C4-2B (cell line): ENCODE data around the gene TRIM54.

ENCODE experiments used
- ZFX ChIP-seq: fragments of 450-650 bp; IDR thresholded peaks from 2 replicates; pipeline ENCODE4 v1.6.1; 2017
- TF ChIP-seq, protein P1 (sequence below): fragments of 450-650 bp; conservative IDR thresholded peaks from 2 replicates; pipeline ENCODE4 v1.5.1; 2017; ENCODE audit warnings: mild to moderate bottlenecking

DNA sequence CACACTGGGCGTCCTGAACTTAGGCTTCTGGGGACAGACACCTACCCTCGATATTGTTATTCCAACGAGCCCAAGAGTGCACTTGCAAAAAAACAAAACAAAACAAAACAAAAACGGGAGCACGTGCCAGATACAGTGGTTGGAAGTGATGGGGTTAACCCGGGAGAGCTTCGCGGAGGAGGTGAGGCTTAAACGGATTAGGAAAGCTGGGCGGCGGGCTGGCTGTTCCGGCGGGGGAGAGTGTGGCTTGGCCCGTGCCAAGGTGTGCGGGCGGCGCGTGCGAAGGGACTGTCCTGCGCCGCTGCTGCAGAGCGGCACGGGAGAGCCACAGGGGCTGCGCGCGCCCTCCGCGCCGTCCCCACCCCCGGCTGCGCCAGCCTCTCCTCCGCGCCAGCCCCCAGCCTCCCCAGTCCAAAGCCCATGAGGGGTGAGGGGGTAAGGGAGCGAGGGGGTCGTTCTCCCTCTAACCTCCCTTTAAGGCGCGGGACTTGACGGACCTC is 17.9 kb upstream of the TRIM54 start:
- TF ChIP-seq, protein P1, sequence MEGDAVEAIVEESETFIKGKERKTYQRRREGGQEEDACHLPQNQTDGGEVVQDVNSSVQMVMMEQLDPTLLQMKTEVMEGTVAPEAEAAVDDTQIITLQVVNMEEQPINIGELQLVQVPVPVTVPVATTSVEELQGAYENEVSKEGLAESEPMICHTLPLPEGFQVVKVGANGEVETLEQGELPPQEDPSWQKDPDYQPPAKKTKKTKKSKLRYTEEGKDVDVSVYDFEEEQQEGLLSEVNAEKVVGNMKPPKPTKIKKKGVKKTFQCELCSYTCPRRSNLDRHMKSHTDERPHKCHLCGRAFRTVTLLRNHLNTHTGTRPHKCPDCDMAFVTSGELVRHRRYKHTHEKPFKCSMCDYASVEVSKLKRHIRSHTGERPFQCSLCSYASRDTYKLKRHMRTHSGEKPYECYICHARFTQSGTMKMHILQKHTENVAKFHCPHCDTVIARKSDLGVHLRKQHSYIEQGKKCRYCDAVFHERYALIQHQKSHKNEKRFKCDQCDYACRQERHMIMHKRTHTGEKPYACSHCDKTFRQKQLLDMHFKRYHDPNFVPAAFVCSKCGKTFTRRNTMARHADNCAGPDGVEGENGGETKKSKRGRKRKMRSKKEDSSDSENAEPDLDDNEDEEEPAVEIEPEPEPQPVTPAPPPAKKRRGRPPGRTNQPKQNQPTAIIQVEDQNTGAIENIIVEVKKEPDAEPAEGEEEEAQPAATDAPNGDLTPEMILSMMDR = no peak
- no peak for TF ChIP-seq ZFX
